H1 (cell line): ENCODE data around the gene TNFRSF1A. TPM values are rescaled to one million over a fixed set of nuclear protein-coding genes. Genes with fewer than 3 reads are reported as not detected.

Experiments
- CHD1 ChIP-seq: IDR thresholded peaks from 2 replicates; pipeline ENCODE4 v1.6.1; 2012; ENCODE audit warnings: low read depth, low read length, improper control_type of control experiment
- CHD2 ChIP-seq: IDR thresholded peaks from 2 replicates; pipeline ENCODE4 v1.6.1; 2012; ENCODE audit warnings: low read length, improper control_type of control experiment
- NRF1 ChIP-seq: IDR thresholded peaks from 2 replicates; pipeline ENCODE4 v1.6.1; 2011; ENCODE audit warnings: mild to moderate bottlenecking, low read depth, low read length, improper control_type of control experiment
- SP4 ChIP-seq: IDR thresholded peaks from 2 replicates; pipeline ENCODE4 v1.6.1; 2012; ENCODE audit warnings: low read length, inconsistent platforms
- TAF7 ChIP-seq: optimal IDR thresholded peaks from 2 replicates; pipeline ENCODE3; 2011; ENCODE audit warnings: low read depth, mild to moderate bottlenecking, inconsistent platforms, low read length, moderate library complexity, borderline replicate concordance
- USF2 ChIP-seq: IDR thresholded peaks from 2 replicates; pipeline ENCODE4 v1.6.1; 2011; ENCODE audit warnings: low read length, improper control_type of control experiment
- polyA plus RNA-seq, 7 experiments: library from polyadenylated mRNA; depleted of rRNA in 3 of 7; stranded (reverse) in 5 of 7; unstranded in 2 of 7; fragments of >200 nt in 5 of 7; fragments of 200-250 nt in 2 of 7; gene quantifications; 1 replicate in 5 of 7; 2 replicates in 1 of 7; 4 replicates in 1 of 7; pipeline versions ENCODE4 v1.2.1 to v1.2.3, GENCODE V29; 2011 to 2013; ENCODE audit warnings: missing spikeins in 2 of 7, mixed read lengths in 2 of 7
- total RNA-seq: library from RNA; stranded (reverse); fragmentation: NEBNext Ultra II Directional; extraction: Animal tissue kit (Norgen Biotek cat#: 25700); gene quantifications from 2 replicates; pipeline ENCODE4 v1.2.1, GENCODE V29; 2021

TNFRSF1A gene
- total and polyA plus RNA-seq, 2 of the 8 experiments (the other 6 are each of a cell fraction or from before 2014, with no cell fraction given): 28.7 to 42.1 TPM

- TF ChIP-seq USF2: no peak
- TF ChIP-seq CHD1: no peak
- TF ChIP-seq NRF1: no peak
- no peak for TF ChIP-seq TAF7
- TF ChIP-seq CHD2: no peak
- TF ChIP-seq SP4: no peak
Observed at GRCh38 chr12:6360578-6361490, 19.0 kb upstream of the TNFRSF1A start (continued).
